SKM-1 (cell line): ENCODE measurements around the gene SFXN1.
"Not testable (repeated sequence)": the region's sequence is repeated elsewhere in the genome, so short reads cannot be mapped to it uniquely, and the experiment has no call there.

ENCODE experiments used
- DNase-seq: peaks from one replicate; lab custom pipeline; 2025; ENCODE audit not compliant: unreplicated experiment; lab: John Stamatoyannopoulos, UW

The SFXN1 gene

GRCh38 chr5:175493726-175494125 is 15.4 kb downstream of the SFXN1 start:
- no peak for DNase-seq

- no peak for DNase-seq
These were observed 16.2 kb downstream of the SFXN1 start for GRCh38 chr5:175494264-175495183.

GRCh38 chr5:175501759-175502158 is 23.4 kb downstream of the SFXN1 start:
- no peak for DNase-seq

GRCh38 chr5:175507671-175508070 is 29.3 kb downstream of the SFXN1 start:
- not testable (repeated sequence) for DNase-seq

GRCh38 chr5:175508896-175509295 is 30.5 kb downstream of the SFXN1 start:
- DNase-seq: no peak

GRCh38 chr5:175513297-175513696 is 34.9 kb downstream of the SFXN1 start:
- no peak for DNase-seq

GRCh38 chr5:175513726-175514125 is 35.4 kb downstream of the SFXN1 start:
- no peak for DNase-seq

GRCh38 chr5:175516933-175517823 is 38.8 kb downstream of the SFXN1 start:
- DNase-seq: no peak

- DNase-seq: no peak
These were observed 39.6 kb downstream of the SFXN1 start for GRCh38 chr5:175517824-175518450.

- DNase-seq: no peak
These were observed 40.6 kb downstream of the SFXN1 start for GRCh38 chr5:175519006-175519405.

- no peak for DNase-seq
These were observed 42.0 kb downstream of the SFXN1 start for GRCh38 chr5:175520321-175520720.

- no peak for DNase-seq
These were observed 42.5 kb downstream of the SFXN1 start for GRCh38 chr5:175520873-175521272.

GRCh38 chr5:175521313-175521833 is 43.0 kb downstream of the SFXN1 start:
- DNase-seq: no peak

- DNase-seq: no peak
These were observed 44.9 kb downstream of the SFXN1 start for GRCh38 chr5:175523292-175523691.

- no peak for DNase-seq
These were observed 45.9 kb downstream of the SFXN1 start for GRCh38 chr5:175524211-175524610.

GRCh38 chr5:175526691-175527090 is 48.3 kb downstream of the SFXN1 start:
- no peak for DNase-seq

GRCh38 chr5:175531361-175531760 is 53.0 kb downstream of the SFXN1 start:
- DNase-seq: no peak

GRCh38 chr5:175534070-175534932 is 55.9 kb downstream of the SFXN1 start:
- DNase-seq: peak; percentile 75

- DNase-seq: not testable (repeated sequence)
These were observed 57.0 kb downstream of the SFXN1 start for GRCh38 chr5:175535331-175535730.

GRCh38 chr5:175535796-175536195 is 57.4 kb downstream of the SFXN1 start:
- DNase-seq: no peak
